CD4-positive, alpha-beta T cell treated with Interleukin-1 beta for 1 hour (primary cell): ENCODE results near the gene KLHL28.

Experiments
- DNase-seq, 2 donors: peaks; one replicate each; pipeline ENCODE4 v3.0.0-alpha.2; 2020 to 2022

KLHL28 gene

GRCh38 chr14:44961554-44962333 is at the start of gene KLHL28, which contains the start of gene TOGARAM1:
TSS of gene KLHL28 (minus strand) at chr14:44961947. CDS start at chr14:44945928, 16,019 bp downstream.
TSS of gene TOGARAM1 (plus strand) at chr14:44962190. CDS start at chr14:44962422, 232 bp downstream.
- DNase-seq = peak; percentile 98

- no peak for DNase-seq
These were observed 42.2 kb upstream of the KLHL28 start for GRCh38 chr14:45003924-45004323.

DNA sequence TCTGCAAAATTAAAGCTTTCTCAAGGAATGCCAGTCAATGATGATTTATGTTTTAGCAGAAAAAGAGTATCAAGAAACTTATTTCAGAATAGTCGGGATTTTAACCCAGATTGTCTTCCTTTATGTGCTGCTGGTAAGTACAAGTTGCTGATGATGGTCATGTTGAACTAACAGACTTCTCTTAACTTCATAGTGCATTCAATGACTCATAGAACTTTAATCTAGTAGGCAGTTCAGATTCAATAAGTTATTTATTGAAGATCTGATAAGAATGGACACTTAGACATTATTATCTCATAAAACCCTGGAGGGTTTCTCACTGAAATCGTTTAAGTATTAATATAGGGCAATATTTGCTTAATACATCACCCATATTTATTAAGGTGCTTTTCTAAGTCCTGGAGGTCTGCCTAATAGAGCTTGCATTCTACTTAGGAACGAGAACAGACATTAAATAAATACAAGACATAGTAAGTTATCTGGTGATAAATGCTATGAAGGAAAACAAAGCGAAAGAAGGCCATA is 34.1 kb upstream of the KLHL28 start:
- no peak for DNase-seq

- no peak for DNase-seq
These were observed 33.4 kb upstream of the KLHL28 start for GRCh38 chr14:44995196-44995595.

- DNase-seq = no peak
These were observed 28.8 kb upstream of the KLHL28 start for GRCh38 chr14:44990533-44990932.

DNA sequence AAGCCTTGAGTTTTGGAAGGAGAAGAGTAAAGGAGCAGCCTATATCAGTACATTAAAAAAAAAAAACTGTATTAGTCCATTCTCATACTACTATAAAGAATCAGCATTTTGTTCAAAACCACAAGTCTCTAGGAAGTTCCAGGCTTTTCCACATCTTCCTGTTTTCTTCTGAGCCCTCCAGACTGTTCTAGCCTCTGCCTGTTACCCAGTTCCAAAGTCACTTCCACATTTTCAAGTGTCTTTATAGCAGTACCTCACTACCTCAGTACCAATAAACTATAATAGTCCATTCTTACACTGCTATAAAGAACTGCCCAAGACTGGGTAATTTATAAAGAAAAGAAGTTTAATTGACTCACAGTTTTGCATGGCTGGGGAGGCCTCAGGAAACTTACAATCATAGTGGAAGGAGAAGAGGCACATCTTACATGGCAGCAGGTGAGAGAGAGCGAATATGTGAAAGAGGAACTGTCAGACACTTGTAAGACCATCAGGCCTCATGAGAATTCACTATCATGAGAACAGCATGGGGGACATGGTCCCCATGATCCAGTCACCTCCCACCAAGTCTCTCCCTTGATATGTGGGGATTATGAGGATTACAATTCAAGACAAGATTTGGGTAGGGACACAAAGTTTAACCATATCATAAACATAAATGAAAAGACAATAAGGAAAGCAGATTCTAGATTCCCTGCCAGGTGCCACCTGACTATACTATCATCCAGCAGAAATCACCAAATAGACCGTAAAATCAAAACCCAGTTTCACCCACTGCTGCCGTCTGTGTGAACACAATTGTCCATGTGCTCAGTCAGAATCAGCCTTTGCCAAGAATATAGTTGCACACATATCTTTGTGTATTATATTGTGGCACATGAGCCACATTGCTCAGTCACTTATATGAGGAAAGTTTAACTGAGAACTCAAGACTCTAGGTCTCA is 28.0 kb upstream of the KLHL28 start:
- DNase-seq = no peak

DNA sequence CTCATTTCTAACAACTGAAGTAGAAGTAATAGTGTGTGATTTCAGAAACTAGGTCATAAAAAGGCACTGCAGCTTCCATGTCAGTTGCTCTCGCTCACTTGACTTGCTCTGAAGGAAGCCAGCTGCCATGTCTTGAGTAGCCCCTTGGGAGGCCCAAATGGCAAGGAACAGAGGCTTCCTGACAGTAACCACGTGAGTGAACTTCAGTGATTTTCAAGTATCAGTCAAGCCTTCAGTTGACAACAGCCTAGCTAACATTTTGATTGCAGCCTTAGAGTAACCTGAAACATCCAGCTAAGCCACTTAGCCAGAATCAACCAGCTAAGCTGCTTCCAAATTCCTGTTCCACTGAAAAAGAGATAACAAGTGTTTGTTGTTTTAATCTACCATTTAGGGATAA is 26.9 kb upstream of the KLHL28 start:
- DNase-seq = no peak

DNA sequence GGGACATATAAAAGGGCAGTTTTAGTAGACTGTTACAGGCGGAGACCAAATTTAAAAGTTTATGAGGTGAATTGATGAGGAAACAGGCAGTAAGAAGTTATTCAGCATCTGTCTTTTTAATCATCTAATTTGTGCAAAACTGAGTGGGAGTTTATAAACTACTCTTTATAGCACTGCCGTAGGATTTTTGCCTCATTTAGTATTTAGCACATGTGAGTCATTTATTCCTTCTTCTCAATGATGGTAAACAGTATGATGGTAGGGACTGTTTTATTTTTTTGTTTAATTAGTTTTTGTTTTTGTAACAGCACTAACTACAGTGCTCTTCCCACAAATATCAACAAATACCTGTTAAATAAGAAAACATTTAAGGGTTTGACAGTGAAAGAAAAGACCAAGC is 20.8 kb upstream of the KLHL28 start:
- DNase-seq = no peak

- DNase-seq = no peak
These were observed 19.5 kb upstream of the KLHL28 start for GRCh38 chr14:44981198-44981597.

DNA sequence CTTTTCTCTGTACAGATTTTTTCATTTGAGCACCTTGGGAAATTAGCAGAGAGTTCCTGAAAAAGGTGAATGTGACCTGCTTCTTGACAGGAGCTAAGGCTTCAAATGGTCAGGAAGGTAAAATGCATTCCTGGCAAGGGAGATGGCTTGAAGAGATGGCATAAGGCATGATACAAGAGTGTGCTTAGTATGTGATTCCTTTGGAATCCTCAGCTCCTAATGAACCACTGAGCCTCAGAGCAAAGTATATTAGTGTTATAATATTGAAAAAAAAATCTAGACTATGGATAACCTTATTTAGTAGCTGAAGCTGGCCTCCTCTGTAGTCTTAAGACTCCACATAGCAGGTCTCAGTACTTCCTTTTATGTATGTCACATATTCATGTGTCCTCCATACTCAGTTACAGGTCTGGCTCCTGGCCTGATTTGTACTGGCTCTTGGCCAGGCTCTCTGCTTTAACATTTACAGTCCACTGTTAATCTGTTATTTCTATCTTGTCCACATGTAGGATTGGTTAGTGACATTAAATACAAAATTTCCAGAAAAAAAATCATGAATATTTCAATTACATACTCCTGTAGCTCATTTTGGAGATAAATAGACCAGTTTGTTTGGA is 18.1 kb upstream of the KLHL28 start:
- no peak for DNase-seq

DNA sequence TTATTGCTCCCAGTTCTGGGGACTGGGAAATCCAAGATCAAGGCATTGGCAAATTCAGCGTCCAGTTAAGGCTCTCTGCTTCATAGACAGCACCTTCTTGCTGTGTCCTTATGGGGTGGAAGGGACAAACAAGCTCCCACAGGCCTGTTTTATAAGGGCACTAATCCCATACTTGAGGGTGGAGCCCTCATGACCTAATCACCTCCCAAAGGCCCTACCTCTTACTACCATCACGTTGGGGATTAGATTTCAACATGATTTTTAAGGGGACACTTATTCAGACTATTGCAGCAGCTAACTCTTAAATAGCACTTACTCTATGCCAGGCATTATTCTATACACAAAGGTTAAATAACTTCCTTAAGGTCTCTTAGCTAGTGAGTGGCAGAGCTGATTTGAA is 17.5 kb upstream of the KLHL28 start:
- no peak for DNase-seq

DNA sequence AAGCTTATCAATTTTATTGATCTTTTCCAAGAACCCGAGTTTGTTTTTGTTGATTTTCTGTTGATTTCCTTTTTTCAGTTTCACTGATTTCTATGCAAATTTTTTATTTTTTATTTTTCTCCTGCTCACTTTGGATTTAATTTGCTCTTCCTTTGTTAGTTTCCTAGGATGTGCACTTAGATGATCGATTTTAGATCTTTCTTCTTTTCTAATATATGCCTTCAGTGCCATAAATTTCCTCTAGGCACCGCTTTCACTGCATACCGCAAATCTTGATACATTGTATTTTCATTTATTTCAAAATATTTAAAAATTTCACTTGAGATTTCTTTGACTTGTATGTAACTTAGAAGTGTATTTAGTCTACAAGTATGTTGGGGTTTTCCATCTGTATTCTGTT is 9.7 kb upstream of the KLHL28 start:
- no peak for DNase-seq

GRCh38 chr14:44970907-44971306 is 9.2 kb upstream of the KLHL28 start:
- DNase-seq = no peak

- DNase-seq = no peak
These were observed 7.0 kb upstream of the KLHL28 start for GRCh38 chr14:44968714-44969113.

GRCh38 chr14:44966601-44967336 is 5.0 kb upstream of the KLHL28 start:
- no peak for DNase-seq

GRCh38 chr14:44963775-44964380 is 2.1 kb upstream of the KLHL28 start:
- DNase-seq = no peak

GRCh38 chr14:44963044-44963528 is 1.3 kb upstream of the KLHL28 start:
- no peak for DNase-seq

DNA sequence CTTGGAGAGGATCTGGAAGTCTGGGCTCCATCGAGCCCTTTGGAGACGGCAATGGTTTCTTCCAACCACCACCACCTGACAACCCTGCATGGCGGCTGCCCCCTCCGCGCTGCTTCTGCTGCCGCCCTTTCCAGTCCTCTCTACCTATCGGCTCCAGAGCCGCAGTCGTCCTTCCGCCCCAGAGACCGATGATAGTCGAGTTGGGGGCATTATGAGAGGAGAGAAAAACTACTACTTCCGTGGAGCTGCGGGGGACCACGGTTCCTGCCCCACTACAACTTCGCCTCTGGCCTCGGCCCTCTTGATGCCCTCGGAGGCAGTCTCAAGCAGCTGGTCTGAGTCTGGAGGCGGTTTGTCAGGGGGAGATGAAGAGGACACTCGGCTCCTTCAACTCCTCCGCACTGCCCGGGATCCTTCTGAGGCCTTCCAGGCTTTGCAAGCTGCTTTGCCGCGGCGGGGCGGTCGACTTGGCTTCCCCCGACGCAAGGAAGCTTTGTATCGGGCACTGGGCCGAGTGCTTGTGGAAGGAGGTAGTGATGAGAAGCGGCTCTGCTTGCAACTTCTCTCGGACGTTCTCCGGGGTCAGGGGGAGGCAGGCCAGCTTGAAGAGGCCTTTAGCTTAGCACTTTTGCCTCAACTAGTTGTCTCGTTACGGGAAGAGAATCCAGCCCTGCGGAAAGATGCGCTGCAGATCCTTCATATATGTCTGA is 742 bp upstream of the KLHL28 start:
- DNase-seq = no peak

GRCh38 chr14:44961151-44961553 is 595 bp downstream of the KLHL28 start:
- peak; percentile 47 to 59 for DNase-seq

DNA sequence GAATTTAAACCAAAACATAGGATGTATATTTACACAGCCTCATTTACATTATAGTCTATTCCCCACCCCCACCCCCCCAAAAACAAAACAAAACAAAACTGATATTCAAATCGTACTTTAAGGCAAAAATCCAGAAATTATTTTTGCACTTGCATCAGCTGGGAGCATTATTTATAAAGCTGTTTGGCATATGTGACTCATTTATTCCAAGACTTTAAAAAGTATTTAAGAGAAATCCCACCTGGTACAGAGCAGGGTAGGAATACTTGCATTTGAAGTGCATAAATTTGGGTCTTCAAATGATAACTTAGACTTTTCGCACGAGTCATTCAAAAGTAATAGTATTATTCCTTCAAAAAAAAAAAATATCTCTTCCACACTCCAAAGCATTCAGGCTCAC is 1.1 kb downstream of the KLHL28 start:
- no peak for DNase-seq

DNA sequence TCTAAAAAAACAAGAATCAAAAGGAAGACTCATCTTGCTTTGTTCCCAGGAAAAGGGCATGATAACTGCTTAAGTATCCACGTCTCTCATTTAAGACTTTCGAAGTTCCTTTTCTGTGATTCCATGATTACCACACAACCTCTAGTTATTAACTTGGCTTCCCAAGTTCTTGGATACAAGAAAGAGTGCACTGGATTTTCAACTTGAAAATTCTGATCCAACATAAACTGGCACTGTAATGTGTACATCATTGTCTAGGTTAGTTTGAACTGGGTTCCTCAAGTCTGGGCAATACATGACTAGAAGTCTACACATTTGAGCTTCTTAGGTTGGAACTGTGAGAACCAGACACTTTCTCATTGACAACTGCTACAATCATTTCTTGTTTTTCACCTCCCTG is 1.6 kb downstream of the KLHL28 start:
- no peak for DNase-seq
